Stimulated activated CD4-positive, alpha-beta T cell treated with anti-CD3 and anti-CD28 coated beads, TNF-alpha, amount 100 ng/mL, for 1 hour (primary cell): Measurements from ENCODE around the gene ISYNA1.

Experiments used
- DNase-seq, 3 donors: peaks; one replicate each; pipeline ENCODE4 v3.0.0-alpha.2; 2020; ENCODE audit warnings: low read depth in 3 of 3, low spot score in 1 of 3

Gene ISYNA1

DNA sequence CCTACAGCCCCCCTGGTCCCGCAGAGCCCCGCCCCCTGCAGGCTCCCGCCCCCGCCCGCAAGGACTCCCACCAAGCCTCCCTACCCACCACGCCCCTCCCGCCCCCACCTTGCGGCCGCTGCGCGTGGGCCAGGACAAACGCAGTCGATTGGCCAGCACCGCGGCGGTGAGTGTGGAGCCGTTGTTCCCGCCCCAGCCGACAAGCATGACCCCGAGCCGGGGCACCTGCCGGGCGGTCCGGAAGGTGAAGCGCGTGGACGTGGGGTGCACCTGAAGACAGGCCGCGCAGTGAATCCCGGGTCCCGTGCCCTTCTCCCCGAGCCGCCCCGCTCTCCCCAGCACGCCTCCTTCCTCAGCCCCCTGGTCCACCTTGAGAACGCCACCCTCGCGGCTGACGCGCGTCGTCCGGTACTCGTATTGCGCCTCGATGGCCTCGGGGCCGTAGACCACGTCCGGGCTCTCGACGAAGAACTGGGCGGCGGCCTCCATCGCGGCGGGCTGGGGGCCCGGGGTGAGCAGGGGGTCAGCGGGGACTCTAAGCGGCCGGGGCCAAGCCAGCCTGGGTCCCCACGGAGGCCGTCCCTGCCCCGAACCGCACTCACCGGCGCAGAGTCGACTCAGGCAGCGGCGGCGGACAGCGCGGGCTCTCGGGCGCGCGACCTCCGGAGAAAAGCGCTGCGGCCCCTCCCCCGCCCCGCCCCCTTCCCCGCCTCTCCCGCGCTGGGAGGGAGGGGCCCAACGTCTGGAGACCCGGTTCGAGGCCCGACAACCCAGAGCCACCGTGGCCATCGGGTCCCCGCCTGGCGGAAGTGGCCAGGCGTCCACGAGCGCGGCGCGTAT, at the start of gene ISYNA1:
TSS of gene ISYNA1 (minus strand) at position 643 of the 840 bp plus-strand sequence. CDS start at position 489, 154 bp downstream.
- no peak for DNase-seq

DNA sequence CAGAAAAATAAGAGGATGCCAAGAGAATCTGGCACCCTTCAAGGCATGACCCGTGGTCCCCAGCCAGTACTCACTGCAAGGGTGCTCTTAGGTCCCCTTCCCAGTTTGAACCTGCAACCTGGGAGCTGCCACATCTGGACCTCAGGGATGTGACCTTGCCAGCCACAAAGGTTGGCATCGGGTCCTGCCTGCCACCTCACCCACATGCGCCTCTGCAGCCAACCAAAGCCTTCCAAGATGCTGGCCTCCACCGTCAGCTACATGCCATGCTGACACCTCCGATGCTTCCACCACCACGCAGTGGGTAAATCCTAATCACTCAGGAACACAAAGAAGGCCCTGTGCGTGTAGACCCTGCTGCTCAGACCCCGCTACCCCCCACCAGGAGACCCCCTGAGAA, 48.8 kb upstream of the ISYNA1 start:
- DNase-seq, result no peak

DNA sequence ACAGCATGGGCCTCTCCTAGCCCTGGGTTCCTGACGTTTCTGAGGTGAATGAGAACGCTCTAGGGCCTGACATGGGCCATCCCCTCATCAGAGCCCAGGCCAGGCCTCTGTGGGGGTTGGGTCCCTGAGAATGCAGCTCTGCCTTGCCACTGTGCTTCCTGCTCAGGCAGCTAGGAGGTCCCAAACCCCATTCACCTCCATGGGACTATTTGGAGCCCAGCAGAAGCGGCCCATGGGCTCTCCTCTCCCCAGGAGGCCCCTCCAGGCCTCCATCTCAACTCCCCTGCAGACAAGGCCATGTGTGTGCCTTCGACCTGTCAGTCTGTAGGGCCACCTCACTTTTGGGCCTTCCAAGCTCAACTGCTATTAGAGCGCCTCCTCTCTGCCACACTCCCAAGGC, 47.1 kb upstream of the ISYNA1 start:
- DNase-seq, result no peak

DNA sequence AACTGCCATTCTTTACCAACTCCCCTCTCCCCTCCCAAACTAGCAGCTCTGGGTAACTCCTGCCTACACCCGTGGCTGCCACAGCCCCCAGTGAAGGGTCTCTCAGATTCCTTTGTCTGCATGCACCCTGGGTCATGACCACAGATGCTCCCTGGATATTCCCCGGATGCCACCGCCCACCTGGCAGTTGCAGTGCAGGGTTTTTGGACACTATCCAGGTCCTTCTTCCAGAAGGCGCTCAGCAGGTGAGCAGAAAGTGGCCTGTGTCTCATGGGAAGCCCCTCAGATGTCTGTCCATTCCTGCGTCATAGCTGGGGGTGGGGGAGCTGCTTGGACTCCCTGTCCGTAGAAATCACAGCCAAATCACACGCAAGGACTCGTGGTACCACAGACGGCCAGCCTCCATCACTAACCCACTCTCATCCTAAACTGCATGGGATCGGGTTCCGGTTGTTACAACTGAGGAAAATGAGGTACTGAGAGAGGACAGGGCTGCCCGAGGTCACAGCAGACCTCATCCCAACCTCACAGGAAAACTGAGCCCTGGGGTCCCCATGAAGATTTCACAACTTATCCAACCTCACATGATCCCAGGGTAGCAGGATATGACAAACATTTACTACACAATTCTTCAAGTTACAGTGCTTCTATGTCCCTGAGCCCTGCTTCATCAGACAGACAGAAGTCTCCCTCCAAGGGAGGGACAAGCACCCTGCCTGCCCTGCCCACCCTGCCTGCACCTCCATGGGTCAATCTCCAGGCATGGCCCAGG, 45.4 kb upstream of the ISYNA1 start:
- no peak for DNase-seq

DNA sequence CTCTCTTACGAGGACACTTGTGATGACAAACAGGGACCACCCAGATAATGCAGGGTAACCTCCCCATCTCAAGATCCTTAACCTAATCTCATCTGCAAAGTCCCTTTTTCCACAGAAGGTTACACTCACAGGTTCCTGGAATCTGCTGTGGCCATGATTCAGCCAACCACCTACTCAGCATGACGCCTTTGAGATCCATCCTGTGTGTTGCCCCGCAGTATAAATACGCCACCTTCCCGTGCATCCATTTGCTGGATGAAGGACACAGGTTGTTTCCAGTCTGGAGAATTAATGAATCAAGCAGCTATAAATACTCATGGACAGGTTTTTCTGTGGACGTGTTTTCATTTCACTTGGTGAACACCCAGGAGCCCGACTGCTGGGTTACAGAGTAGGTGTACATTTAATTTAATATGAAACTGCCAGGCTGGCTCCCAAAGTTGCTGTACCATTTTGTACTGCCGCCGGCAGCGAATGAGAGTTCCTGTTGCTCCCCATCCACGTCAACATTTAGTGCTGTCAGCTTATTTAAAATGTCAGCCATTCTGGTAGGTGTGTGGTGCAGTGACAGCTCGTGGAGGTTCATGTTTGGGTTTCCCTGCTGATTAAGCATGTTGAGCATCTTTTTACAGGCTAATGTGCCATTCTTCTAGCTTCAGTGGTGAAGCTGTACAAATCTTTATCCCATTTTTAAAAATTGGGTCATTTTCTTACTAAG, 43.7 kb upstream of the ISYNA1 start:
- no peak for DNase-seq

DNA sequence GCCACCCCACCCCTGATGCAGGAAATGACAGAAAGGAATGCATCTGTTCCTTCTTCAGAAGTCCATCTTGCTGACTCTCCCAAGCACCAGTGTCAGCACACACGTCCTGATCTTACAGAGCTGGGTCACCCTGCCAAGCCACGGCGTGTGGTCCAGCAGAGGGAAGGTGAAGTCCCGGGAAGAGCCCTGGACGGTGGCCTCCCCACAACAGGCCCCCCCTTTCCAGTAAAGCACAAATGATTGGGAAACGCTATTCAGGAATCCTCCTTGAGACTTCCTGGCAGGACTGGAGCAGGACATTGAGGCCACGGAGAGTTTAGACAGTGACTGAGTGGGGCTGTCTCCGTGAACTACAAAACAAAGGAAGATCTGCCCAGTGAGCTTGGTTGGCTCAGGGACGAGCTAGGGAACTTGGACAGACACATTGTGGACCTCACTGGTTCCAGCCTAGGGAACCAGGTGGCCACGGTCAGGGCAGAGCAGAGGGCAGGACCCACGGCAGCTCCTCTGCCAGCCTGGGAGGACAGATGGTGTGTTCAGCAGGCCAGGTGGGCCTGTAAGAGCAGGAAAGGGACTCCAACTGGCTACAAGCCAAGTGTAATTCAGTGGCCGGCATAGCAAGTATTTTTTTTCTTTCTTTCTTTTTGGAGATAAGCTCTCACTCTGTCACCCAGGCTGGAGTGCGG, 42.2 kb upstream of the ISYNA1 start:
- DNase-seq, result no peak

DNA sequence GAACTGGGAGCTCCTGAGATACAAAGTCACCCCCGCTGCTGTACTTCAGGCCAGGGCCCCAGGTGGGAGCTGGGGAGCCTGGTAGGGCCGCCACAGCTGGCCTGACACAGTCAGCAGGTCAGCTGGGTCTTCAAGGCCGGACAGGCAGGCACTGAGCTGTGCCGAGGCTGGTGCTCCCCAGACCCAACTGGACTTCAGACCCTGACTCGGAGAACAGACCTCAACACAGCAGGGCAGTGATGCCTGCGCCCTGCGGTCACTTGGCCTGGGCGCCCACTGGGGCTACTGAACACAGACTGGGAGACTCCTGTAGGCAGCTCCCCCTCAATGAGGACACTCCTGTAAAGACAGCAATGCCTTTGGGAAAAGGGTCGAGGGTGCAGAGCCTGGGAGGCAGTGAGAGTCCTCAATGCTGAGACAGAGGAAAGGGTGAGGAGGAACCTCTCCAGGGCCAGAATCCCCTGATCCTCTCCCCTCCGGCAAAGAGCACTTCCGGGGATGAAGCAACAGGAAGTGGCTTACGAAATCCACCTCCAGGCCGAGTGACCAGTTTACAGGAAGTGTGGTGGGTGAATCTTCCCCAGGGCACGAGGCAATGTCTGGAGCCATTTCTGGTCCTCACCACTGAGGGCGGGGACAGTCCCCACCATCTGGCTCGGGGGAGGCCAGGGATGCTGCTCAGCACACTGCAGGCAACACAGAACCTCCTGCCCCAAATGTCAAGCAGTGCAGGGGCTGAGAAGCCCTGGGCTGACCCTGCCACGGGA, 40.8 kb upstream of the ISYNA1 start:
- DNase-seq, result peak in 1 of 3 donors; percentile 25

DNA sequence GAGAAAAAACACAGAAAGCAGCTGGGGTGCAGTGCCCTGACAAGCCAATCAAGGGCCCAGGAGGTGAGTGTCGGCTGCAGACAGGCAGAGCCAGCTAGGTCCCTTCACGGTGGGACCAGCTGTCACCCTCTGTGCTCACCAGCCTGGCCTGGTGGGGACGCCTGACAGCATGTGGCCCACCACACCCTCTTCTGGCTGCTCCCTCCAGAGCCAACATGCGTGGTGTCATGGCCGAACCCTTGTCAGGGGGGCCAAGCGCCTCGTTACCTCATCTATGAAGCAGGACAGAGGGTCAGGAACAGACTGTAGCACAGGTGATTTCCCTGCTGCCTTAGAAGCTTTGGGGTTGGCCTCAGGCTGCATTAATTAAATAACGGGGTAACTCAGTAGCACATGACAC, 40.0 kb upstream of the ISYNA1 start:
- no peak for DNase-seq

DNA sequence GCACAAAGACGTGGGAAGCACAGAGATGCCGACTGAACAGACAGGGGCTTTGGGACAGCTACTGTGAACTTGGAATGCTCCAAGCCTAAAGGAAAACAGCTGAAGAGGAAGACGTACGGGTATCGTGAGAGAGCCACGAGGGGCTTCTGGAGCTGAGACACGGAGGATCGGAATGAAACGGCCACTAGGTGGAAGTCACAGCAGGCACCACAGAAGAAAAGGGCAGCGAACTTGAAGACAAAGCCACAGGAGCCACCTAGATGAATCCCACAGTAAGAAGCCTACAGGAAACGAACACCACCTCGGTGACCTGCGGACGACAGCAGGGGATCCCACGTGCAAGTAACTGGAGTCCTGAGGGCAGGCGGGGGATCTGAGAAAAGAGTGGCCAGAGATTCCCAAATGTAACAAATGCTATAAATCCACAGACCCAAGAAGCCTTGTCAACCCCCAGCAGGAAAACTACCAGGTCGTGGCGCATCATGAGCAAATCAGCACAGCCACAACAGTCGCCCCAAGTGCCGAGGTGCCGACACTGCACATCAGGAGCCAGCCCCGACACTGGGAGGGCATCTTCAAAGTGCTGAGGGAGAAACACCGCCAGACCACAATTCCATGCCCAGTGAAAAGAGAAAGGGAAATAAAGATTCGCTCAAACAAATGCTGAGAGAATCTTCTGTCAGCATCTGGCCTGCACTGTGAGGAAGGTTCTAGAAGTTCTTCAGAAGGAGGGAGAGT, 39.3 kb upstream of the ISYNA1 start:
- DNase-seq, result no peak

DNA sequence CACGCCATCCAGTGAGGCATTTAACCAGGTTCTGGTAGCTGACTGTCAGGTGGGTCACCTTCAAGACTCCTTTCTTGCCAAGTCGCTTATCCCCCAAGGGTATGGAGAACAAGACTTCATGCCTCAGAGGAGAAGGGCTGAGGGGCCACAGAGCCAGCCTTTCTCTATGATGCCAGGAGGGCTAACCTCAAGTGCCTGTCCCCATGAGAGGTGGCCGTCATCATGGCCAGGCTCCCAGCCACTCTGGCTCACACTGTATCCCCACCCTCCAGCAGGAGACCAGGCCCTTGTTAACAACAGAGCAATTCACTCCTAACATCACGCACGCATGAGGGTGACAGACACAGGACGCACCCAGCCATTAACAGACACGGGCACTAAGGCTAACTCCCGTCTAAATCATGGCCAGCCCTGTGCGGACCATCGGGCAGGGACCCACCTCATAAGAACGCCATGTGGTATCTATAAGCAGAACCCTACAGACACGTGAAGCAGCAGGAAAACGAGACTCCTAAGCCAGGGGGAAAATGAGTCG, 38.6 kb upstream of the ISYNA1 start:
- no peak for DNase-seq

DNA sequence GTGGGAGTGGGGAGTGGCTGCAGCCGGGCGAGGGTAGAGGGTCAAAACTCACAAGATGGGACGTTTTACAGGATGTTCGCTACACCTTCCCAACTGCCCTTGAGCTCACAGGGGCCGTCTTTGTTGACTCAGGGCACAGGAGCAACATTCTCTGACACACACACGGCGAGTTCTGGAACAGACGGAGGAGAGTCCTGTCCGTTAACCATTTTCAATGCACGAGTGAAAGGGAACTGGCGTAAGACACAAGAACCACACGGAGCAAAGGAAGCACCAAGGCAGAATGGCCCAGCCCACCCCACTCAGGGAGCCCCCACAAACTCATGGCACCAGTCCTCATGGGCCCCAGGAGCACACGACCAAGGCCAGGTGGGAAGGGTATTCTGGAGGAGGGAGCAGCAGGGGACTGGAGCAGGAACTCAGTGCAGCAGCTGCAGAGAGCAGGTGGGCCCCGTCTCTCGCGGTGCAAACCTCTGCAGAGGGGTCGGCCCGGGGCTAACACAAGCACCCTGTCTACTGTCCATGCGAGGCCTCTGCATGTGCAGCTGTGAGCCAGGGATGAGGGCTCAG, 37.9 kb upstream of the ISYNA1 start:
- no peak for DNase-seq

DNA sequence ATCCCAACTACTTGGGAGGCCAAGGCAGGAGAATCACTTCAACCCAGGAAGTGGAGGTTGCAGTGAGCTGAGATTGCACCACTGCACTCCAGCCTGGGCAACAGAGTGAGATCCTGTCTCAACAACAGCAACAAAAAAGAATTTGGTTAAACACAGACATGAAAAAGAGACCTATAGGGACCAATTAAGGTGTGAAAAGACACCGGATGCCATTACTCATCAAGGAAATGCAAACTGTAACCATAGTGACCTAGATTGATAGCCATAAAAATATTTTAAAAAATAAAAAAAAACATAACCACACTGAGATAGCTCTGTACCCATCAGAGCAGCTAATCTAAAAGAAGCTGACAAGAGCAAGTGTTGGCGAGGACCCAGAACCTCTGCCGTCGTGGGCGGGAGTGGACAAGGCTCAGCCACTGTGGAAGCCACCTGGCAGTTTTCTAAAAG, 37.1 kb upstream of the ISYNA1 start:
- DNase-seq, result no peak

DNA sequence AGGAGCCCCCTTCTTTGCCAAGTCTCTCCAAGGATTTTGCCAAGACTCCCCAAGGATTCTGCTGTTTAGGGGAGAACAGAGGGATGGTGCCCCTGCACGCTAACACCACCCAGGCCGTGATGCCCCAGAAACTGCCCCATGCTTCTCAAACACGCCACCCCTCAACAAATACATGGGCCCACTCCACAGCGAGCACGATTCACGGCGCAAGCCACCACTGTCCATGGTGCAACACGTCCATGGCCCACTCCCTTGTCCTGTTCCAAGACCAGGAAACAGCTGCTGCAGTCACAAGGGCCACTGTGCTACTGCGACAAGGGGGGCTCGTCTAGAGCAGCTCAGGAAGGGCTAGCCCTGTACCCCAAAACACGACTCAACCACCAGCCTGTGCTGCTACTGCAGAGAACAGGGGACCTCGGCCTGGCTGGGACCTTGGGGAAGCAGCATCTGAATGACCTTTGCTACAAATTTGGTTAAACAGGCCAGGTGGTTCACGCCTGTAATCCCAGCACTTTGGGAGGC, 36.5 kb upstream of the ISYNA1 start:
- DNase-seq, result no peak

DNA sequence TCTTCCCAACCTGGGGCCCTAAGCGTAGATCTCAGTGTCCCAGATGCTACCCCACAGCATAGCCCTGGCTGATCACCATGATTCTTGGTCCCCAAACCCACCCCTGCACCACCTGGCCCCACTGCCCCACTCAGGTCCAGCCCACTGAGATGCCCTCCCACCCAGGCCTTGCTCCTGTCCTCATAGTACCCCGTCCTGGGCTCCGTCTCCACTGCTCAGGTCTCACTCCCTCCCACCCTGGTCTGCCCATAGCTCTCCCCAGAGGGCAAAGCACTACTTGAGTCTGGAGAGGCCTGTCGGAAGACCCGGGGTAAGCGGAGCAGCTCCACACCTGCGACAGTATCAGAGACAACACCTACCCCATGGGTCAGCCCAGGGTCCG, 35.8 kb upstream of the ISYNA1 start:
- no peak for DNase-seq

DNA sequence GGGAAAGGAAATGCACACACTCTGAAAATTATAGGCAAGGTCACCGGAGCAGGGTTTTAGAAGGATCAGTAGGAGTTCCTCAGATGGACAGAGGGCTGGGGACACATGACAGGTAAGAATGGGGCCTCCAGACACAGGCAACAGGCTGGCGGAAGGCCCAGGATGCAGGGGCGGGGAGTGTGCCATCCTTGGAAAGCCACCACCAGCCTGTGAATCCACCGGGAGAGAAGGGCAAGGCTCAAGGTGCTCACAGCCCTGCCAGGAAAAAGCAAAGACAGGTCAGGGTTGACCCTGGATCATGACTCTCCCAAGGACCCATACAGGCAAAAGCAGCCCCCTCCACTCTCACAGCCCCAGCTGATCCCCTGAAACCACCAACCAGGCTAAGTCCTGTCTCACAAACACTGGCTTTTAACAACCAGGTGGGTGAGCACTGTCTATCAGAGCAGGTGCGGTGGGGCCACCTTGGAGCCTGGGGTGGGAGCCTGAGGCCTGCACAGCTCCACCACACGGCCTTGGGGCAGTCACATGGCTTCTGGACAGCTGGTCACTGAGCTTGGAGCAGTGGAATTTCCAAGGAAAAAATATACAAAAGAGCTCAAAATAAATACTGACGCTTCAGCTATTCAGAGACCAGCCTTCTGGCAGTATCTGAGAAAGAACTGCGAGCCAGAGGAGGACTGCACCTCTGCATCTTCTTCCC, 35.2 kb upstream of the ISYNA1 start:
- no peak for DNase-seq

DNA sequence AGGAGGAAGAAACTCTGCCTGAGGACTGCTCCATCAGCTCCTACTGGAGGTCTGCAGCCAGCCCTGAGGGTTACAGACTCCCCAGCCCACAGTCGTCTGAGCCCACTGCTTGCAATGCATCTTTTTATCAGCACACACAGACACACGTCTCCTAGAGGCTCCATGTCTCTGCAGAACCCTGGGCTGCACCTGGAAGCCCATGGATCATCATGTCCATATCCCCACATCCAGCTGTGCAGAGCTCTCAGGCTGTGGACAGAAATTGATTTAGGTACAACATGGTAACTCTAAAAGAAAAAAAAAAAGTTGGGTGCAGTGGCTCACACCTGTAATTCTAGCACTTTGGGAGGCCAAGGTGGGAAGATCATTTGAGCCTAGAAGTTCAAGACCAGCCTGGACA, 32.9 kb upstream of the ISYNA1 start:
- no peak for DNase-seq

DNA sequence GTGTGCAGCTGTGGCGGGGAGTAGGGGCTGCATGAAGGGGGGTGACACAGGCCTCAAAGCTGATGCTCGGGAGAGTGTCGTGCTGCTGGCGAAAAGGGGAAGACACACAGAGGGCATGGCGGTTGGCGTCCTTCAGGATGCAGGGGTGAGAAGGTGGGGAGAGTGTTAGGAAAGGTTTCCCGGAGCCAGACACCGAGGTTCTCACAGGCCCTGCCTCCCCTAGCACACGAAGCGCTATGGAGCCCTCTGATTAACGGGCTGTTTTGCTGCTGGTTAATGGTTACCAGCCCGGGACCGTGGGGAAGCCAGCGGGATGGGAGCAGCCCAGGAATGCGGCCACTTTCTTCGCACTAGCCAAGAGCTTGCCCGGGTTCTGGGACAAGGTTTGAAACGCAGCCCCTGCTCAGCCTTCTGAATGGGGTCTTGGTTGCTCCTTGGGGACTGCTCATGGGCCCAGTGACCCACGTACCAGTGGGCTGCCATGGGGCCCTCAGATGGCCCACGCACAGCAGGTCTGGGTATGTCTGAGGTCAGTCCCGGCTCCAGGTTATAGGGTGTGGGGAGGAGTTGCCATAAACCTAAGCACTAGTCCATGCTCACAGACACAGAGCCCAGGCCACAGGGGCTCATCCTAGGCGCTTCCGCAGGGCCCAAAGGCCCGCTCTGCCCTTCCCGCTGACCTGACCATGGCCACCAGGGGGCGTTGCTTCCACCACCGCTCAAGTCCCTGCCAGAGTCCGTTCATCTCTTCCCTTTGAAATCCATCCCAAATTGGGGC, 31.3 kb upstream of the ISYNA1 start:
- DNase-seq, result peak; percentile 21 to 62 (median 29)
